GM23338 (cell line): ENCODE results near the gene CDKN2A. TPM values are rescaled to one million over a fixed set of nuclear protein-coding genes. Genes with fewer than 3 reads are reported as not detected.

Experiments used
- CREB1 ChIP-seq: fragments of 250-450 bp; sonication (Bioruptor Pico); IDR thresholded peaks from 2 replicates; pipeline ENCODE4 v1.5.0; 2020; ENCODE audit warnings: low read depth, mild to moderate bottlenecking, moderate library complexity
- CTCF ChIP-seq, 2 experiments: fragments of 200-600 bp in 1 of 2; sonication (generic) in 1 of 2; conservative IDR thresholded peaks; 2 replicates each; pipeline versions ENCODE4 v1.5.1 to v1.6.1; 2016 to 2017; ENCODE audit warnings: antibody characterized with exemption in 2 of 2, low read depth in 2 of 2, mild to moderate bottlenecking in 2 of 2, moderate library complexity in 1 of 2
- ZNF462 ChIP-seq: fragments of 250-450 bp; sonication (Bioruptor Pico); IDR thresholded peaks from 2 replicates; pipeline ENCODE4 v1.5.0; 2020; ENCODE audit warnings: mild to moderate bottlenecking, moderate library complexity
- polyA plus RNA-seq: library from polyadenylated mRNA; unstranded; fragments of >200 nt; fragmentation: Nextera tagmentation; extraction: Ambion mirVana; gene quantifications from 2 replicates; pipeline ENCODE4 v1.2.1, GENCODE V29; 2016
- total RNA-seq: library from RNA; depleted of rRNA; stranded (reverse); fragments of >200 nt; shearing (Covaris generic); gene quantifications from 2 replicates; pipeline ENCODE4 v1.2.3, GENCODE V29; 2014; rRNA removed

The CDKN2A gene
- total and polyA plus RNA-seq, 2 experiments from 2014 or later: 0.87 to 2.7 TPM

- TF ChIP-seq ZNF462: no peak
- no peak for TF ChIP-seq CTCF (conservative IDR thresholded peaks at IDR 0.05; ENCODE audit: low read depth in 2 of 2)
- no peak for TF ChIP-seq CREB1
Measured at GRCh38 chr9:21919377-21920362, 74.5 kb downstream of the CDKN2A start (continued).

Other genes with a start within 250 kb of the CDKN2A start
- 70.0 and 71.8 TPM in 2 replicates for gene MTAP, start 191.8 kb downstream of the CDKN2A start, total RNA-seq
- gene MTAP, start 191.8 kb downstream of the CDKN2A start, polyA plus RNA-seq: 51.0 and 61.8 TPM in 2 replicates
- gene CDKN2B-AS1, start 399 bp upstream of the CDKN2A start, total RNA-seq: 0.14 TPM in 1 of 2 replicates, not detected in the other
- not detected in 2 replicates for gene CDKN2B-AS1, start 399 bp upstream of the CDKN2A start, polyA plus RNA-seq
- gene CDKN2B, start 14.9 kb upstream of the CDKN2A start, total RNA-seq: 0.31 and 0.83 TPM in 2 replicates
- 0.09 and 0.29 TPM in 2 replicates for gene CDKN2B, start 14.9 kb upstream of the CDKN2A start, polyA plus RNA-seq